Psoas muscle (tissue), 7 donors: Measurements from ENCODE around the gene FDX1. TPM values are rescaled to one million over a fixed set of nuclear protein-coding genes. Genes with fewer than 3 reads are reported as not detected.

ENCODE experiments used
- polyA plus RNA-seq, 3 donors: library from polyadenylated mRNA; stranded (reverse); fragments of 200-250 nt; gene quantifications; one replicate each; pipeline ENCODE4 v1.2.3, GENCODE V29; 2013
- total RNA-seq, 4 donors: library from RNA; stranded (reverse); fragmentation: NEBNext Ultra II Directional in 2 of 4; extraction: Animal tissue kit (Norgen Biotek cat#: 25700) in 2 of 4; gene quantifications; one replicate each; pipeline versions ENCODE4 v1.2.1 to v1.2.4, GENCODE V29; 2021 to 2023
- donor health status: healthy with polysubstance abuse.
- donor health status: DM: no; HTN: no; CAD: no; lungs with moderate emphysema.
- donor health status: Bipolar disorder and iron deficiency.
- donor health status: healthy.
- donor health status: DM: no; HTN: no; CAD: no.
- donor health status: DM: no; HTN: no; CAD: no.
- donor health status: DM: yes; HTN: yes; CAD: no.

The FDX1 gene
- total and polyA plus RNA-seq, 7 donors = 13.6 to 23.7 (median 15.2) TPM

Other genes starting within 250 kb of the FDX1 start
- 100 to 1,000 TPM; 115 to 206 (median 144) TPM for gene RDX, start 133.3 kb upstream of the FDX1 start, total RNA-seq
- 10 to 100 TPM; 27.8 to 63.4 (median 42.6) TPM for gene RDX, start 133.3 kb upstream of the FDX1 start, polyA plus RNA-seq